Prostate gland (tissue), 2 donors: Measurements from ENCODE around the gene MATN1. TPM values are rescaled to one million over a fixed set of nuclear protein-coding genes. Genes with fewer than 3 reads are reported as not detected.

ENCODE experiments used
- DNase-seq: peaks from one replicate; pipeline ENCODE4 v3.0.0-alpha.2; 2019; ENCODE audit warnings: low spot score
- H3K27ac ChIP-seq, 2 donors: fragments of 200-600 bp; sonication (generic); 2 replicates each; pipeline ENCODE4 v1.5.1; 2017 to 2019
- H3K27me3 ChIP-seq: fragments of 200-600 bp; sonication (generic); replicated peaks from 2 replicates; pipeline ENCODE4 v1.5.1; 2019; ENCODE audit not compliant: insufficient read depth
- H3K36me3 ChIP-seq, 2 donors: fragments of 200-600 bp; sonication (generic); 1 replicate in 1 of 2; 2 replicates in 1 of 2; pipeline versions ENCODE4 v1.5.1 to v1.8.1; 2017 to 2019
- H3K4me1 ChIP-seq: fragments of 200-600 bp; sonication (generic); replicated peaks from 2 replicates; pipeline ENCODE4 v1.5.1; 2019
- H3K4me3 ChIP-seq, 2 donors: fragments of 200-600 bp; sonication (generic); 2 replicates each; pipeline ENCODE4 v1.5.1; 2017 to 2019
- H3K9me3 ChIP-seq: fragments of 200-600 bp; sonication (generic); 2 replicates; pipeline ENCODE4 v1.5.1; 2017
- CTCF ChIP-seq, 4 experiments: fragments of 200-600 bp in 2 of 4; fragments of 450-650 bp in 2 of 4; sonication (generic) in 2 of 4; IDR thresholded peaks; 1 replicate in 3 of 4; 2 replicates in 1 of 4; pipeline ENCODE4 v1.5.1; 2016 to 2019; ENCODE audit warnings: antibody characterized with exemption in 4 of 4, mild to moderate bottlenecking in 2 of 4, moderate library complexity in 2 of 4
- POLR2A ChIP-seq: fragments of 450-650 bp; IDR thresholded peaks from one replicate; pipeline ENCODE4 v1.6.1; 2016; ENCODE audit warnings: antibody characterized with exemption, mild to moderate bottlenecking
- POLR2AphosphoS5 ChIP-seq: sonication (generic); formaldehyde crosslinking; IDR thresholded peaks from one replicate; pipeline ENCODE4 v1.6.1; 2017; ENCODE audit warnings: antibody characterized with exemption
- WGBS: methylation state at CpG from one replicate; pipeline ENCODE4 v1.1.5; 2018; 5-methylcytosine and 5-hydroxymethylcytosine counted together
- intact Hi-C: fragments of 100-400 bp; cut with DNase I; formaldehyde crosslinking; loops from one replicate; pipeline ENCODE4 v1.14.2; 2022
- total RNA-seq, 2 donors: library from RNA; depleted of rRNA; stranded (reverse); fragments of >200 nt; gene quantifications; one replicate each; pipeline ENCODE4 v1.1.0, GENCODE V29; 2016

MATN1 gene
- total RNA-seq, 2 donors from 2014 or later: 0.34 TPM; not detected in 1

- H3K9me3 ChIP-seq: no peaks in the 10 kb centered on the region
- 94% methylated on average over 27 of the region's 27 CpGs for WGBS
- TF ChIP-seq CTCF (IDR thresholded peaks at IDR 0.05) (no peak), POLR2AphosphoS5 (no peak), POLR2A (no peak)
- intact Hi-C loops: no loop called here
- H3K27me3 ChIP-seq: no peaks in the 10 kb centered on the region
- H3K4me1 ChIP-seq: peaks cover 6% of the 10 kb centered on the region
- no peak overlapping the region for H3K27ac ChIP-seq
- H3K36me3 ChIP-seq: no peaks in the 10 kb centered on the region
- no peak for DNase-seq
- H3K4me3 ChIP-seq: no peak overlapping the region
Observed at GRCh38 chr1:30721341-30721793, 2.0 kb downstream of the MATN1 start.

- DNase-seq: no peak
- Histone ChIP-seq H3K9me3 (no peaks in the 10 kb centered on the region), H3K27me3 (no peaks in the 10 kb centered on the region), H3K4me3 (no peak overlapping the region), H3K4me1 (peaks cover 6% of the 10 kb centered on the region), H3K27ac (no peak overlapping the region), H3K36me3 (no peaks in the 10 kb centered on the region)
- intact Hi-C loops: no loop called here
- 91% methylated on average over 16 of the region's 16 CpGs for WGBS
- TF ChIP-seq POLR2A (no peak), POLR2AphosphoS5 (no peak), CTCF (IDR thresholded peaks at IDR 0.05) (no peak)
Observed at GRCh38 chr1:30720271-30721223, 2.8 kb downstream of the MATN1 start.

DNA sequence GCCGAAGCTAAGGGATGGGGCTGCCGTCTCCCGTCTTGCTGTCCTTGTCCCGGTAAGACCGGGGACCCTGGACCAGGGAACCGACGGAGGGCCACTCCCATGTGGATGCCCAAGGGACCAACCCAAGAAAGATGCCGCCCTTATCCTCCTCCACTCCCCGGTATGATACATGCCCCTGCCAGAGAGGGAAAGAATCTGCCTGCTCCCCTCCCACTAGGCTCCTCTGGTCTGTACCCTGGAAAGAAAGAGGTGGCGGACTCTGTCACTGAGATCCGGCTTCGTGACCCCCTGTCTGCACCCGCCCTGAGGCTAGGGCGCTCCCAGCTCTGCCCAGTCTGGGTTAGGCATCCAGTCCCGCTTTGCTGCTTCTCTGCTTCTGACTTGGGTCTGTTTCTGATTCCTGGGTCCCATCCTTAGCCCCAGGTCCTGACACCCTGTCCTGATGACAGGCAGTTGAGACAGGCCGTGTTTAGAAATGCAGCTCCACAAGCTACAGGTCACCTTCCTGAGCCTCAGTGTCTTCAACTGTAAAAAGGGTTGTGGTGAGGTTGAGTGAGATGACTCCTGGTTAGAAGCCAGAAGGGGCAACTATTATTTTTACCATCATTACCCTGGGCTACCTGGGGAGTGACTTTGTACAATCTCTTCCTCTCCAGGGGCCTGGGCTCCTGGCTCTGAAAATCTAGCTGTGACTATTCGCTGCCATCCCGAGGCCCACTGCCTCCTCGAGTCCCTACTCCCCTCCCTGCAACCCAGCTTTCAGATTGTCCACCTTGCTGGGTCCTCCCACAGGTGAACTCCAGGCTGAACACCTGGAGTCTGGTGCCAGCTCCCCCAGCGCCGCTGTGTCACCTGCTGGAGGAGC is 3.7 kb downstream of the MATN1 start:
- Histone ChIP-seq H3K27me3 (no peaks in the 10 kb centered on the region), H3K27ac (peak overlapping the region; percentile 99 to 100), H3K4me1 (peaks cover 6% of the 10 kb centered on the region), H3K9me3 (no peaks in the 10 kb centered on the region), H3K4me3 (peak overlapping the region; percentile 48 to 49), H3K36me3 (no peaks in the 10 kb centered on the region)
- intact Hi-C loops: loop anchor here (1.0 to 2.0 kb wide), 2 partner anchors 60 to 189 kb away; partner anchors contain the start of gene SDC3
- WGBS: 33% methylated on average over 21 of the region's 21 CpGs
- TF ChIP-seq POLR2AphosphoS5 (no peak), CTCF (IDR thresholded peaks at IDR 0.05) (no peak), POLR2A (no peak)
- DNase-seq: no peak

- H3K4me3 ChIP-seq: peak overlapping the region; percentile 48 to 49
- TF ChIP-seq POLR2A: peak; percentile 99
- peak; percentile 94 for TF ChIP-seq POLR2AphosphoS5
- peak; percentile 99 for TF ChIP-seq CTCF (IDR thresholded peaks at IDR 0.05)
- no peaks in the 10 kb centered on the region for H3K36me3 ChIP-seq
- intact Hi-C loops: loop anchor here (1.0 to 2.0 kb wide), 2 partner anchors 60 to 190 kb away; partner anchors contain the start of gene SDC3
- H3K27me3 ChIP-seq: no peaks in the 10 kb centered on the region
- H3K27ac ChIP-seq: peak overlapping the region; percentile 99 to 100
- DNase-seq: peak; percentile 98
- H3K9me3 ChIP-seq: no peaks in the 10 kb centered on the region
- WGBS: under 1% methylated on average over 59 of the region's 66 CpGs
- peaks cover 6% of the 10 kb centered on the region for H3K4me1 ChIP-seq
Observed at GRCh38 chr1:30718636-30719405, 4.6 kb downstream of the MATN1 start.
